GM03348 (cell line): ENCODE results near the gene CERT1.
"Not testable (repeated sequence)": the region's sequence is repeated elsewhere in the genome, so short reads cannot be mapped to it uniquely, and the experiment has no call there.

Experiments
- DNase-seq: peaks from one replicate; pipeline ENCODE4 v3.0.0; 2012; ENCODE audit warnings: low spot score

The CERT1 gene

GRCh38 chr5:75524071-75524470 is 12.6 kb upstream of the CERT1 start:
- peak; percentile 14 for DNase-seq

- DNase-seq = no peak
Observed at GRCh38 chr5:75523275-75523674, 11.8 kb upstream of the CERT1 start.

- no peak for DNase-seq
Observed at GRCh38 chr5:75522542-75522941, 11.1 kb upstream of the CERT1 start.

GRCh38 chr5:75522025-75522424 is 10.6 kb upstream of the CERT1 start:
- no peak for DNase-seq

GRCh38 chr5:75521195-75521594 is 9.8 kb upstream of the CERT1 start:
- no peak for DNase-seq

GRCh38 chr5:75519761-75520160 is 8.3 kb upstream of the CERT1 start:
- no peak for DNase-seq

GRCh38 chr5:75514323-75514722 is 2.9 kb upstream of the CERT1 start:
- no peak for DNase-seq

- no peak for DNase-seq
Observed at GRCh38 chr5:75513841-75514240, 2.4 kb upstream of the CERT1 start.

GRCh38 chr5:75512383-75513074 is 1.1 kb upstream of the CERT1 start:
- peak; percentile 12 for DNase-seq

- peak; percentile 68 for DNase-seq
Observed at GRCh38 chr5:75510836-75511434, 494 bp downstream of the CERT1 start.

GRCh38 chr5:75510417-75510835 is 1.0 kb downstream of the CERT1 start:
- DNase-seq = no peak

GRCh38 chr5:75509956-75510355 is 1.5 kb downstream of the CERT1 start:
- peak; percentile 47 for DNase-seq

GRCh38 chr5:75509546-75509945 is 1.9 kb downstream of the CERT1 start:
- DNase-seq = no peak

GRCh38 chr5:75507841-75508240 is 3.6 kb downstream of the CERT1 start:
- DNase-seq = no peak

GRCh38 chr5:75505112-75505511 is 6.3 kb downstream of the CERT1 start:
- not testable (repeated sequence) for DNase-seq

GRCh38 chr5:75498875-75499274 is 12.6 kb downstream of the CERT1 start:
- DNase-seq = not testable (repeated sequence)

GRCh38 chr5:75498208-75498777 is 13.1 kb downstream of the CERT1 start:
- no peak for DNase-seq

- no peak for DNase-seq
Observed at GRCh38 chr5:75496026-75496425, 15.4 kb downstream of the CERT1 start.

GRCh38 chr5:75491621-75492020 is 19.8 kb downstream of the CERT1 start:
- DNase-seq = no peak

GRCh38 chr5:75489847-75490246 is 21.6 kb downstream of the CERT1 start:
- DNase-seq = not testable (repeated sequence)

GRCh38 chr5:75484605-75485004 is 26.8 kb downstream of the CERT1 start:
- no peak for DNase-seq

GRCh38 chr5:75482482-75482881 is 28.9 kb downstream of the CERT1 start:
- no peak for DNase-seq

GRCh38 chr5:75481024-75481423 is 30.4 kb downstream of the CERT1 start:
- no peak for DNase-seq

- DNase-seq = no peak
Observed at GRCh38 chr5:75475364-75475763, 36.1 kb downstream of the CERT1 start.
